Measurements from ENCODE around the gene RSKR. TPM values are rescaled to one million over a fixed set of nuclear protein-coding genes. Genes with fewer than 3 reads are reported as not detected.
"Not testable (repeated sequence)": the region's sequence is repeated elsewhere in the genome, so short reads cannot be mapped to it uniquely, and the experiment has no call there.

The RSKR gene
- total RNA-seq: 3.7 TPM

DNA sequence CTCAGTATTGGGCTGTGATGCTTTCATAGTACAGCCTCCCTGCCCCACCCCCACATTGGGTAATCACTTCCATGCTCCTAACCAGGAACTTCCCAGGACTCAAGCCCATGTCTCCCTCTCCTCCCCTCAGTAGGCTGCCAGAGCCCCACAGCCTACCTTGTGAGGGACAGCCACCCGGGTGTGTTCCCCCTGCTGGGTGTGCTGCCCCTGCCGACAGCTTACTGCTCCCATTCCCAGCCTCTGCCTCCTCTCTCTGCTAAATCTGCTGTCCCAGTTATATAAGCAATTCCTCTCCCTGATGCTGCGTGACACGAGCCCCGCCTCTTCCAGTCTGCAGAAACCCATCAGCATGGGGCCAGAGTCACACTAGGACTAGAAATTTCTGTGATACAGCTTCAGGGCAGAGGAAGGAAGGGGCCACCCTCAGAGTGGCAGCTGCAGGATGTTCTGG lies at the start of gene RSKR:
Gene RSKR, minus strand, starts transcription at position 255 of the 451 bp plus-strand sequence. Its CDS starts 24 bp downstream, at position 231.
- H3K36me3 ChIP-seq (ENCODE audit: control insufficient read depth in 3 of 3, insufficient read depth in 3 of 3, low read length in 3 of 3): peaks cover 57 to 73% (median 60%) of the 10 kb centered on the region in 3 donors
- H3K9ac ChIP-seq (ENCODE audit: low read depth in 1 of 3, low read length in 3 of 3): no peak within 1 kb of the TSS
- no peak within 1 kb of the TSS for H3K27ac ChIP-seq (ENCODE audit: low read depth, low read length)
- no peak within 1 kb of the TSS for H3K4me3 ChIP-seq (ENCODE audit: low read length in 3 of 3)
- H3K27me3 ChIP-seq (ENCODE audit: control insufficient read depth in 3 of 3, insufficient read depth in 3 of 3, low read length in 3 of 3): no peaks in the 10 kb centered on the region
- H3K9me3 ChIP-seq (ENCODE audit: control insufficient read depth in 3 of 3, low read length in 3 of 3): no peaks in the 10 kb centered on the region
- H3K4me1 ChIP-seq (ENCODE audit: control insufficient read depth in 3 of 3, insufficient read depth in 3 of 3, low read length in 3 of 3): no peaks in the 10 kb centered on the region

- peak overlapping the region in 1 of 3 donors; percentile 94 for H3K9ac ChIP-seq (ENCODE audit: low read depth in 1 of 3, low read length in 3 of 3)
- H3K27ac ChIP-seq (ENCODE audit: low read depth, low read length): no peak overlapping the region
- H3K36me3 ChIP-seq (ENCODE audit: control insufficient read depth in 3 of 3, insufficient read depth in 3 of 3, low read length in 3 of 3): peaks cover 8 to 19% (median 10%) of the 10 kb centered on the region in 3 donors
- H3K9me3 ChIP-seq (ENCODE audit: control insufficient read depth in 3 of 3, low read length in 3 of 3): no peaks in the 10 kb centered on the region
- H3K4me1 ChIP-seq (ENCODE audit: control insufficient read depth in 3 of 3, insufficient read depth in 3 of 3, low read length in 3 of 3): peaks cover 30 to 61% (median 34%) of the 10 kb centered on the region in 3 donors
- H3K27me3 ChIP-seq (ENCODE audit: control insufficient read depth in 3 of 3, insufficient read depth in 3 of 3, low read length in 3 of 3): no peaks in the 10 kb centered on the region
- no peak overlapping the region for H3K4me3 ChIP-seq (ENCODE audit: low read length in 3 of 3)
Observed at GRCh38 chr17:28663723-28664122, 49.7 kb upstream of the RSKR start.

DNA sequence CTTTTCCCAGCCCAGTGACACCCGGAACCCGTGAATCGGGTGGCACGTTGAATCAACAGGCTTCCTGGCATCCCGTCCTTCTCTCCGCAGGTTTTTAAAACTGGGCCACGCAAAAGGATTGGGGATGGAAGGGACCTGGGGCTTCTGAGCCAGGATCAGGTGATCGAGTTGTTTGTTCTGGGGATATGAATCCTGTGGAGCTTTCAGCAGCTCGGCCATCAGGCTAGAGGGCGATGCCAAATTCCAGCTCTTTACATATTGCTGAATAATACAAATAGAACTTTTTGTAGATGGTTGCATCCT lies 48.5 kb upstream of the RSKR start:
- H3K36me3 ChIP-seq (ENCODE audit: control insufficient read depth in 3 of 3, insufficient read depth in 3 of 3, low read length in 3 of 3): peaks cover 4 to 9% (median 5%) of the 10 kb centered on the region in 3 donors
- H3K4me1 ChIP-seq (ENCODE audit: control insufficient read depth in 3 of 3, insufficient read depth in 3 of 3, low read length in 3 of 3): peaks cover 30 to 54% (median 34%) of the 10 kb centered on the region in 3 donors
- peak overlapping the region; percentile 95 to 99 (median 98) for H3K4me3 ChIP-seq (ENCODE audit: low read length in 3 of 3)
- H3K9me3 ChIP-seq (ENCODE audit: control insufficient read depth in 3 of 3, low read length in 3 of 3): no peaks in the 10 kb centered on the region
- peak overlapping the region; percentile 99 for H3K27ac ChIP-seq (ENCODE audit: low read depth, low read length)
- H3K9ac ChIP-seq (ENCODE audit: low read depth in 1 of 3, low read length in 3 of 3): peak overlapping the region; percentile 94 to 100 (median 99)
- H3K27me3 ChIP-seq (ENCODE audit: control insufficient read depth in 3 of 3, insufficient read depth in 3 of 3, low read length in 3 of 3): no peaks in the 10 kb centered on the region

DNA sequence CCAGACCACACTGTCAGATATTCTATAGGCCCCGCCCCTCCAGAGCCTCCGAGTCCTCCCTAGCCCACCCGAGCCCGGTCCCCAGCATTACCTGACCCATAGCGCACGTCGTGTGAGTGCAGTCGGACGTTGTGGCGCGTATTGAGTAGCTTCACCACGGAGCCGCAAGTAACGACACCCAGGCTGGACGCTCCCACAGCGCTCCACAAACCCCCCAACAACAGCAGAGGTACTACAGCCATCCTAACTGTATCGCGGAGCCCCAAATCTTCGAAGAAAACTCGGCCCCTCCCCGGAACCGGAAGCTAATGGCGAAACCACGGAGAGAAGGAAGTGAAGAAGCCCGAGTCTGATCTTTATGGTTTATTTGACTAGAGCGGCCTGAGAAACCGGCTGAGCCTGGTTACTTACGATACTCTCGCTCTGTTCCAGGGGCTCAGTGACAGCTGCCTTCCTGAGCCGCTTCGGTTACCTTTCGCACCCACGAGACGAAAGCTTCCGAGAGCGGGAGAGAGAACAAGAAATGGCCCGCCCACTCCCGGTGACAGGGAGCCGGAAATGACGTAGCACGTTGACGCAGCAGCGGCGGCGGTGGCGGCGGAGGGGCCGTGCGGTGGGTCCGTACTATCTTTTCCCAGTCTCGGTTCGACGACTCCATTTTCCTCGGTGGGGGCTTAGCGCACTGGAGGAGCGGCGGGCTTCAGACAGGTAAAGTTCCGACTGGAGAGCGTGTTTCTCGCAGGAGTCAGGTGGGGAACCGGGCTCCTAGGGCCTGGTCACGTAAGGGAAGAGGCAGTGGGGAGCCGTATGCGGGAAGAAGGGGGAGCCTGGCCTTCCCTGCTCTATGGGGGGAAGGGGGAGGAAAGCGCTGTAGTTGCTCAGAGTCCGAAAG lies 47.9 kb upstream of the RSKR start, which contains the start of the genes SDF2 and SUPT6H:
Gene SDF2, minus strand, starts transcription at position 272 of the 892 bp plus-strand sequence. Its CDS starts 30 bp downstream, at position 242.
Gene SUPT6H, plus strand, starts transcription at position 571 of the 892 bp plus-strand sequence. CDS start 11,197 bp downstream, outside the sequence.
- H3K9me3 ChIP-seq (ENCODE audit: control insufficient read depth in 3 of 3, low read length in 3 of 3): no peaks in the 10 kb centered on the region
- peaks cover 4 to 9% (median 5%) of the 10 kb centered on the region in 3 donors for H3K36me3 ChIP-seq (ENCODE audit: control insufficient read depth in 3 of 3, insufficient read depth in 3 of 3, low read length in 3 of 3)
- H3K9ac ChIP-seq (ENCODE audit: low read depth in 1 of 3, low read length in 3 of 3): peak within 1 kb of the TSS; percentile 94 to 100 (median 99)
- peak within 1 kb of the TSS; percentile 95 to 99 (median 98) for H3K4me3 ChIP-seq (ENCODE audit: low read length in 3 of 3)
- H3K4me1 ChIP-seq (ENCODE audit: control insufficient read depth in 3 of 3, insufficient read depth in 3 of 3, low read length in 3 of 3): peaks cover 30 to 54% (median 34%) of the 10 kb centered on the region in 3 donors
- H3K27me3 ChIP-seq (ENCODE audit: control insufficient read depth in 3 of 3, insufficient read depth in 3 of 3, low read length in 3 of 3): no peaks in the 10 kb centered on the region
- peak within 1 kb of the TSS; percentile 99 for H3K27ac ChIP-seq (ENCODE audit: low read depth, low read length)

DNA sequence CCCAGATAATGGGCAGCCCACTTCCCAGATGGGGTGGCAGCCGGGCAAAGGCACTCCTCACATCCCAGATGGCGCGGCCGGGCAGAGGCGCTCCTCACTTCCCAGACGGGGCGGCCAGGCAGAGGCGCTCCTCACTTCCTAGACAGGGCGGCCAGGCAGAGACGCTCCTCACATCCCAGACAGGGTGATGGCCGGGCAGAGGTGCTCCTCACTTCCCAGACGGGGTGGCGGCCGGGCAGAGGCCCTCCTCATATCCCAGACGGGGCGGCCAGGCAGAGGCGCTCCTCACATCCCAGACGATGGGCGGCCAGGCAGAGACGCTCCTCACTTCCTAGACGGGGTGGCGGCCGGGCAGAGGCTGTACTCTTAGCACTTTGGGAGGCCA lies 45.5 kb upstream of the RSKR start:
- not testable (repeated sequence) for H3K27ac ChIP-seq (ENCODE audit: low read depth, low read length); H3K36me3 ChIP-seq (ENCODE audit: control insufficient read depth in 3 of 3, insufficient read depth in 3 of 3, low read length in 3 of 3); H3K27me3 ChIP-seq (ENCODE audit: control insufficient read depth in 3 of 3, insufficient read depth in 3 of 3, low read length in 3 of 3); H3K9me3 ChIP-seq (ENCODE audit: control insufficient read depth in 3 of 3, low read length in 3 of 3); H3K9ac ChIP-seq (ENCODE audit: low read depth in 1 of 3, low read length in 3 of 3); H3K4me3 ChIP-seq (ENCODE audit: low read length in 3 of 3)
- peaks cover 22 to 42% (median 27%) of the 10 kb centered on the region in 3 donors for H3K4me1 ChIP-seq (ENCODE audit: control insufficient read depth in 3 of 3, insufficient read depth in 3 of 3, low read length in 3 of 3)

GRCh38 chr17:28658766-28659496 lies 44.9 kb upstream of the RSKR start:
- not testable (repeated sequence) for H3K27ac ChIP-seq (ENCODE audit: low read depth, low read length); H3K36me3 ChIP-seq (ENCODE audit: control insufficient read depth in 3 of 3, insufficient read depth in 3 of 3, low read length in 3 of 3); H3K9ac ChIP-seq (ENCODE audit: low read depth in 1 of 3, low read length in 3 of 3); H3K27me3 ChIP-seq (ENCODE audit: control insufficient read depth in 3 of 3, insufficient read depth in 3 of 3, low read length in 3 of 3); H3K4me3 ChIP-seq (ENCODE audit: low read length in 3 of 3); H3K9me3 ChIP-seq (ENCODE audit: control insufficient read depth in 3 of 3, low read length in 3 of 3)
- peaks cover 18 to 37% (median 21%) of the 10 kb centered on the region in 3 donors for H3K4me1 ChIP-seq (ENCODE audit: control insufficient read depth in 3 of 3, insufficient read depth in 3 of 3, low read length in 3 of 3)

GRCh38 chr17:28658342-28658741 lies 44.4 kb upstream of the RSKR start:
- not testable (repeated sequence) for H3K9me3 ChIP-seq (ENCODE audit: control insufficient read depth in 3 of 3, low read length in 3 of 3); H3K9ac ChIP-seq (ENCODE audit: low read depth in 1 of 3, low read length in 3 of 3); H3K4me3 ChIP-seq (ENCODE audit: low read length in 3 of 3); H3K27ac ChIP-seq (ENCODE audit: low read depth, low read length); H3K27me3 ChIP-seq (ENCODE audit: control insufficient read depth in 3 of 3, insufficient read depth in 3 of 3, low read length in 3 of 3)
- Histone ChIP-seq H3K36me3 (ENCODE audit: control insufficient read depth in 3 of 3, insufficient read depth in 3 of 3, low read length in 3 of 3) (peaks cover 1 to 12% (median 9%) of the 10 kb centered on the region in 3 donors), H3K4me1 (ENCODE audit: control insufficient read depth in 3 of 3, insufficient read depth in 3 of 3, low read length in 3 of 3) (peaks cover 14 to 32% (median 15%) of the 10 kb centered on the region in 3 donors)

DNA sequence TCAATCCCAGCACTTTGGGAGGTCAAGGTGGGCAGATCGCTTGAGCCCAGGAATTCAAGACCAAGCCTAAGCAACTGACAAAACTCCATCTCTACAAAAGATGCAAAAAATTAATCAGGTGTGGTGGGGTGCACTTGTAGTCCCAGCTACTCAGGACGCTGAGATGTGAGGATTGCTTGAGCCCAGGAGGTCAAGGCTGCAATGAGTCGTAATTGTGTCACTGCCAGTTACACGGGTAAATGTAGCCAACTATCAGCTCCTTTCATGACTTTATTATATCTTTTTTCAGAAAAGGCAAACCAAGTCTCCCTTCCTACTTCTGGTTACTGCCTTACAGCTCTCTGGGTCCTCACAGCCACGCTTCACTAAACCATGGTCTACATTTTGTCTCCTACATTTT lies 43.8 kb upstream of the RSKR start:
- Histone ChIP-seq H3K27ac (ENCODE audit: low read depth, low read length) (no peak overlapping the region), H3K9me3 (ENCODE audit: control insufficient read depth in 3 of 3, low read length in 3 of 3) (no peaks in the 10 kb centered on the region), H3K9ac (ENCODE audit: low read depth in 1 of 3, low read length in 3 of 3) (no peak overlapping the region), H3K4me3 (ENCODE audit: low read length in 3 of 3) (no peak overlapping the region), H3K36me3 (ENCODE audit: control insufficient read depth in 3 of 3, insufficient read depth in 3 of 3, low read length in 3 of 3) (peaks cover 7 to 13% (median 12%) of the 10 kb centered on the region in 3 donors), H3K27me3 (ENCODE audit: control insufficient read depth in 3 of 3, insufficient read depth in 3 of 3, low read length in 3 of 3) (no peaks in the 10 kb centered on the region), H3K4me1 (ENCODE audit: control insufficient read depth in 3 of 3, insufficient read depth in 3 of 3, low read length in 3 of 3) (peaks cover 8 to 26% (median 10%) of the 10 kb centered on the region in 3 donors)

- Histone ChIP-seq H3K4me3 (ENCODE audit: low read length in 3 of 3) (no peak overlapping the region), H3K36me3 (ENCODE audit: control insufficient read depth in 3 of 3, insufficient read depth in 3 of 3, low read length in 3 of 3) (peaks cover 16 to 26% (median 20%) of the 10 kb centered on the region in 3 donors), H3K9ac (ENCODE audit: low read depth in 1 of 3, low read length in 3 of 3) (no peak overlapping the region), H3K9me3 (ENCODE audit: control insufficient read depth in 3 of 3, low read length in 3 of 3) (no peaks in the 10 kb centered on the region), H3K27me3 (ENCODE audit: control insufficient read depth in 3 of 3, insufficient read depth in 3 of 3, low read length in 3 of 3) (no peaks in the 10 kb centered on the region), H3K4me1 (ENCODE audit: control insufficient read depth in 3 of 3, insufficient read depth in 3 of 3, low read length in 3 of 3) (peaks cover 0 to 3% (median 0%) of the 10 kb centered on the region in 3 donors), H3K27ac (ENCODE audit: low read depth, low read length) (no peak overlapping the region)
Observed at GRCh38 chr17:28655160-28655559, 41.2 kb upstream of the RSKR start.

Measured in skeletal muscle tissue (tissue), 4 donors.